HL-60 (cell line): ENCODE measurements around the gene KCNG3.

Experiments
- TF ChIP-seq, protein P1 (sequence below): IDR thresholded peaks from one replicate; pipeline ENCODE4 v1.5.1; 2011; ENCODE audit warnings: low read length, control low read depth, inconsistent platforms; ENCODE audit not compliant: insufficient read depth
- TF ChIP-seq, protein P2 (sequence below): IDR thresholded peaks from 2 replicates; pipeline ENCODE4 v1.6.1; 2012; ENCODE audit warnings: low read depth; ENCODE audit not compliant: insufficient replicate concordance

DNA sequence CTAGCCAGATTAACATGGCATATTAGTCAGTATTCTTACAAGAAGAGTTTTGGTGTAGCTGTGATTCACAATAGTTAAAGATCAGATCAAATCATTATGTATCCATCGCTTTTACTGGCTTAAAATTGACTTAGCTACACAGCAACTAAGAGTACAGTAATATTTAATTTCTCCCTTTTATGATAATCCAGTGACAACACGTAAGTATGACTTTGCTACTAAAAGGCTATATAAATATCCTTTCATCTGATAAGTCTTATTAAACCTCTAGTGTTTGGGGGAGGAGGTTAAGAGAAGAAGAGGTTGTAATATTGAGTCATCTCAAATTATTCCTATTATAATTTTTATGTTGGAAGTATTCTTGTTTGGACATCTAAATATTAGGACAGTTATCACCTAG is 51.0 kb downstream of the KCNG3 start:
- TF ChIP-seq, protein P1, sequence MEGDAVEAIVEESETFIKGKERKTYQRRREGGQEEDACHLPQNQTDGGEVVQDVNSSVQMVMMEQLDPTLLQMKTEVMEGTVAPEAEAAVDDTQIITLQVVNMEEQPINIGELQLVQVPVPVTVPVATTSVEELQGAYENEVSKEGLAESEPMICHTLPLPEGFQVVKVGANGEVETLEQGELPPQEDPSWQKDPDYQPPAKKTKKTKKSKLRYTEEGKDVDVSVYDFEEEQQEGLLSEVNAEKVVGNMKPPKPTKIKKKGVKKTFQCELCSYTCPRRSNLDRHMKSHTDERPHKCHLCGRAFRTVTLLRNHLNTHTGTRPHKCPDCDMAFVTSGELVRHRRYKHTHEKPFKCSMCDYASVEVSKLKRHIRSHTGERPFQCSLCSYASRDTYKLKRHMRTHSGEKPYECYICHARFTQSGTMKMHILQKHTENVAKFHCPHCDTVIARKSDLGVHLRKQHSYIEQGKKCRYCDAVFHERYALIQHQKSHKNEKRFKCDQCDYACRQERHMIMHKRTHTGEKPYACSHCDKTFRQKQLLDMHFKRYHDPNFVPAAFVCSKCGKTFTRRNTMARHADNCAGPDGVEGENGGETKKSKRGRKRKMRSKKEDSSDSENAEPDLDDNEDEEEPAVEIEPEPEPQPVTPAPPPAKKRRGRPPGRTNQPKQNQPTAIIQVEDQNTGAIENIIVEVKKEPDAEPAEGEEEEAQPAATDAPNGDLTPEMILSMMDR, result no peak
- TF ChIP-seq, protein P2, sequence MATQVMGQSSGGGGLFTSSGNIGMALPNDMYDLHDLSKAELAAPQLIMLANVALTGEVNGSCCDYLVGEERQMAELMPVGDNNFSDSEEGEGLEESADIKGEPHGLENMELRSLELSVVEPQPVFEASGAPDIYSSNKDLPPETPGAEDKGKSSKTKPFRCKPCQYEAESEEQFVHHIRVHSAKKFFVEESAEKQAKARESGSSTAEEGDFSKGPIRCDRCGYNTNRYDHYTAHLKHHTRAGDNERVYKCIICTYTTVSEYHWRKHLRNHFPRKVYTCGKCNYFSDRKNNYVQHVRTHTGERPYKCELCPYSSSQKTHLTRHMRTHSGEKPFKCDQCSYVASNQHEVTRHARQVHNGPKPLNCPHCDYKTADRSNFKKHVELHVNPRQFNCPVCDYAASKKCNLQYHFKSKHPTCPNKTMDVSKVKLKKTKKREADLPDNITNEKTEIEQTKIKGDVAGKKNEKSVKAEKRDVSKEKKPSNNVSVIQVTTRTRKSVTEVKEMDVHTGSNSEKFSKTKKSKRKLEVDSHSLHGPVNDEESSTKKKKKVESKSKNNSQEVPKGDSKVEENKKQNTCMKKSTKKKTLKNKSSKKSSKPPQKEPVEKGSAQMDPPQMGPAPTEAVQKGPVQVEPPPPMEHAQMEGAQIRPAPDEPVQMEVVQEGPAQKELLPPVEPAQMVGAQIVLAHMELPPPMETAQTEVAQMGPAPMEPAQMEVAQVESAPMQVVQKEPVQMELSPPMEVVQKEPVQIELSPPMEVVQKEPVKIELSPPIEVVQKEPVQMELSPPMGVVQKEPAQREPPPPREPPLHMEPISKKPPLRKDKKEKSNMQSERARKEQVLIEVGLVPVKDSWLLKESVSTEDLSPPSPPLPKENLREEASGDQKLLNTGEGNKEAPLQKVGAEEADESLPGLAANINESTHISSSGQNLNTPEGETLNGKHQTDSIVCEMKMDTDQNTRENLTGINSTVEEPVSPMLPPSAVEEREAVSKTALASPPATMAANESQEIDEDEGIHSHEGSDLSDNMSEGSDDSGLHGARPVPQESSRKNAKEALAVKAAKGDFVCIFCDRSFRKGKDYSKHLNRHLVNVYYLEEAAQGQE, result no peak
